Measurements from ENCODE around the gene ERC1.
A peak's percentile ranks its signal among the peaks of the same experiment; 100 is the strongest.

ERC1 gene

DNA sequence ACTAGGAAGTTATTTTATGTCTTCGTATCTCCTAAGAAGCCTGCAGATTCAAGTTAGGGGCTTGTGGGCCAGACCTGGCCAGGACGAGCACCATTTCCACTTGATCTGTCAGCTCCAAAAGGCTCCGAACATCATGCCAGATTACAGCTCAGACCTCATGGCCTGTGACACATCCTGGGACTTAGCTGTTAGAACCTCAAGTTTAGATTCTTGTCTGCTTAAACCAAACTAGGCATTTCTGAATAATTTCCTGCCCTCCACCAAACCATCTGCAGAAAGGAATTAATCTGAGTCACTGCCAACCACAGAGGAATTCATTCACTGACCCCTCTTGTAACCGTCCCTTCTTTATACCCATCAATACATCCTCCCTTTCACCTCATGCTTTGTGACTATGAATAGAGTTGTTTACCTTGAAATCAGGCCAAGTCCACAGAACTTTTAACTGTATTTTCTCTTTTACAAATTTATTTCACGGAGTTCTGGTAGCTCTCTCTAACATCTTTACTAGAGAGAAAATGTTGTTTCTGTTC lies 483.1 kb downstream of the ERC1 start:
- Histone ChIP-seq H3K36me3 (ENCODE audit: control insufficient read depth, insufficient read depth, low read length) (no peaks in the 10 kb centered on the region), H3K9ac (ENCODE audit: low read length) (no peak overlapping the region), H3K4me1 (ENCODE audit: control insufficient read depth, insufficient read depth, low read length) (peaks cover 5% of the 10 kb centered on the region), H3K9me3 (ENCODE audit: control insufficient read depth, low read length) (no peaks in the 10 kb centered on the region), H3K27me3 (ENCODE audit: control insufficient read depth, insufficient read depth, low read length) (no peaks in the 10 kb centered on the region), H3K4me3 (ENCODE audit: low read length) (no peak overlapping the region)

DNA sequence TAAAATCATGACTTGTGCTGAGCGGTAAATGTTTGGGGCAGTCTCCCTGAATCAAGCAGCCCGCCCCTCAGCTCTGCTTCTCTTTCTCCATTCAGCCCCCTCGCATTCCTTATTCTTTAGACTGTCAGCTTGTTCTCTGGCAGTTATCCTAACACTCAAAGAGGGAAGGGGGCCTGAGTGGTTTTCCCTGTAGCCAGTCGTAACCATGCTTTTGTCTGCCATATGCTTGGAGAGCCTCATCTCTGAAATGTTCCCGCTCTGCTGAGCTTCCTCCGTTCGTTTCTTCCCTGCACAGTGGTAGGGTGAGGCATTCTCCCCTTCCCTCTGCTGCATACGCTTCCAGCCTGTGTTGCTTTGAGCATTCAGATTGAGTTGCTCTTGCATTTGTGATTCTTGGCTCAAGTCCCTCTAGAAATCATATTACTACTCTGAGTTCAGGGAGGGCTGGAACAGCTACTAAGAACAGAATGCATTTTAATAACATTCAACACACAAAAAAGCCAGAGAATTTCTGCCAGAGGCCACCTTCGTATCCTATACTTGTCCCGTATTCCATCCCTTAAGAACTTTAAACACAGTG lies 483.6 kb downstream of the ERC1 start:
- H3K9ac ChIP-seq (ENCODE audit: low read length): no peak overlapping the region
- H3K4me1 ChIP-seq (ENCODE audit: control insufficient read depth, insufficient read depth, low read length): peaks cover 5% of the 10 kb centered on the region
- H3K4me3 ChIP-seq (ENCODE audit: low read length): no peak overlapping the region

DNA sequence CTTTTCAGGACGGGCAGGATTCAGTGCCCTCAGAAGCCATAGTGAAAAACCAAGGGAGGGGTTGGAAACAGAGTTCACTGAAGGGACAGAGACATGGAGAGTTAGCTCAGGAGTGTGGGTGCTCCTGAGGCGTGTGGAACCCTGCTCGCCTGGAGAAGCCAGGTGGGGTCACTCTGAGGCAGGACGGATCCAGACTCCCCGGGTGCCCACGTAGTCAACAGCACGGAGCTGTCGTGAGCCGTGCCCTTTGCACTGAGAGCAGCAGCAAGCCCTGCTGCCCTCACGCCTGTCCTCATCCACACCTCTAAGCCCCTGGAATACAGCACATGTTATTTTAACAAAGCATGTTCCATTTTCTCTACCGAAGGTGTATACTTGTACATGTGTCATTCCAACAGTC lies 488.6 kb downstream of the ERC1 start:
- no peak overlapping the region for H3K9ac ChIP-seq (ENCODE audit: low read length)
- no peaks in the 10 kb centered on the region for H3K4me1 ChIP-seq (ENCODE audit: control insufficient read depth, insufficient read depth, low read length)
- H3K4me3 ChIP-seq (ENCODE audit: low read length): no peak overlapping the region
- no peaks in the 10 kb centered on the region for H3K9me3 ChIP-seq (ENCODE audit: control insufficient read depth, low read length)
- no peaks in the 10 kb centered on the region for H3K27me3 ChIP-seq (ENCODE audit: control insufficient read depth, insufficient read depth, low read length)
- no peaks in the 10 kb centered on the region for H3K36me3 ChIP-seq (ENCODE audit: control insufficient read depth, insufficient read depth, low read length)

More for the DNA sequence above, 483.6 kb downstream of the ERC1 start:
- Histone ChIP-seq H3K27me3 (ENCODE audit: control insufficient read depth, insufficient read depth, low read length) (no peaks in the 10 kb centered on the region), H3K9me3 (ENCODE audit: control insufficient read depth, low read length) (no peaks in the 10 kb centered on the region), H3K36me3 (ENCODE audit: control insufficient read depth, insufficient read depth, low read length) (no peaks in the 10 kb centered on the region)

DNA sequence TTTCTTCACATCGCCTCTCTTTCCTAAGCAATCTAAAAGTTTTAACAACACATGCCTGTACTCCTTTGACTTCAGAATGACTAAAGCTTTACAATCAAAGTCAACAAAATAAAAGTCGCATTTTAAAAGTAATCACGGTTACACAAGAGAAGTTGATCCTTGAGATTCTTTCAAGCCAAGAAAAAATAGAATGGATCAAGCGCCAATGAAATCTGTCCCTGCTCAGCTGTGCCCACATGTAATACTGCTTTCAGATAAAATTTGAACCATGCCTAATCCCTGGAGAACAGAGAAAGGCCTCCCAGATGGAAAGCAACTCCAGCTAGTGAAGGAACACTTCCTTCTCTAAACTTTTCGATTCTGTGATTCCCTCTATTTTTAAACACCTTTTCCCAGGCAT lies 490.3 kb downstream of the ERC1 start:
- Histone ChIP-seq H3K4me3 (ENCODE audit: low read length) (no peak overlapping the region), H3K4me1 (ENCODE audit: control insufficient read depth, insufficient read depth, low read length) (no peaks in the 10 kb centered on the region), H3K36me3 (ENCODE audit: control insufficient read depth, insufficient read depth, low read length) (no peaks in the 10 kb centered on the region), H3K9ac (ENCODE audit: low read length) (no peak overlapping the region), H3K9me3 (ENCODE audit: control insufficient read depth, low read length) (no peaks in the 10 kb centered on the region), H3K27me3 (ENCODE audit: control insufficient read depth, insufficient read depth, low read length) (no peaks in the 10 kb centered on the region)

DNA sequence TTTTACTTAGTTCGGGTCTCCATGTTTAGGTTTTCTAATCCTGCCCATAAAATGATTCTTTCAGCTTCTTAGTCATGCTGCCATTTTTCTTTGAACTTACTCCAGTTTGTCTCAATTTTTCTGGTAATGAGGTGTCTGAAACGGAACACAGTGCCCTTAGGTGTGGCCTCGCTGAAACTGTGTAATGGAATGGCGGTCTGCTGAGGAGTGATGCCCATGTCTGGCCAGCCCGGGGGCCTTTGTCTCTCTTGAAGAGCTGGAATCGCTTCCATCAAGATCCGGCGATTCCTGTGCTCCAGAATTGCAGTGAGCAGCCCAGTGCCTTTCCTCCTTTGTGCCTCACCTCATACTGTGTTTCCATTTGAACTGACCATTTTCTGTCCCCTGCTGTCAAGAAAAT lies 490.9 kb downstream of the ERC1 start:
- Histone ChIP-seq H3K9me3 (ENCODE audit: control insufficient read depth, low read length) (no peaks in the 10 kb centered on the region), H3K27me3 (ENCODE audit: control insufficient read depth, insufficient read depth, low read length) (no peaks in the 10 kb centered on the region), H3K9ac (ENCODE audit: low read length) (no peak overlapping the region), H3K4me1 (ENCODE audit: control insufficient read depth, insufficient read depth, low read length) (no peaks in the 10 kb centered on the region), H3K36me3 (ENCODE audit: control insufficient read depth, insufficient read depth, low read length) (no peaks in the 10 kb centered on the region), H3K4me3 (ENCODE audit: low read length) (no peak overlapping the region)

DNA sequence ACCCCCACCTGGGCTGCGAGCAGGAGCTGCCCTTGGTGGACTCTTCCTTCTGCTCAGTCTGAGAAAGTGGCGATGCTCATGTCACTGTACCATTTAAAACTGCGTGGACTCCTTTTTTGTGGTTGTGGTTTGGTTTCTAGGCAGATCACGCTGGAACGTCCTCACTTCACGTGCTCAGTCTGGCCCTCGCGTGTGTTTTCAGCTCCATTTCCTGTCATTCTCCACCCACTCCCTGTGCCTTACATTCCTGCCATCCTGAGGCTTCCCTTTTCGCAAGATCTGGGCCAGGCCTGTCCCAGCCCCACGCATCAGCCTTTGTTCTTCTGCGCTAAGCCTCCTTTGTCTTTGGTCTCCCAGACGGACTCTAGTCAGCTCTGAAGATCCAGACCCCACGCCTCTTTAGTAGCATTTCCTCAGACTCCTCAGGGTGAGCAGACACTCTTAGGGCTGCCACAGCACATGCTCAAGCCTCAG lies 497.9 kb downstream of the ERC1 start:
- Histone ChIP-seq H3K9ac (ENCODE audit: low read length) (peak overlapping the region; percentile 2), H3K4me3 (ENCODE audit: low read length) (no peak overlapping the region), H3K27me3 (ENCODE audit: control insufficient read depth, insufficient read depth, low read length) (no peaks in the 10 kb centered on the region), H3K36me3 (ENCODE audit: control insufficient read depth, insufficient read depth, low read length) (no peaks in the 10 kb centered on the region), H3K9me3 (ENCODE audit: control insufficient read depth, low read length) (no peaks in the 10 kb centered on the region), H3K4me1 (ENCODE audit: control insufficient read depth, insufficient read depth, low read length) (no peaks in the 10 kb centered on the region)

DNA sequence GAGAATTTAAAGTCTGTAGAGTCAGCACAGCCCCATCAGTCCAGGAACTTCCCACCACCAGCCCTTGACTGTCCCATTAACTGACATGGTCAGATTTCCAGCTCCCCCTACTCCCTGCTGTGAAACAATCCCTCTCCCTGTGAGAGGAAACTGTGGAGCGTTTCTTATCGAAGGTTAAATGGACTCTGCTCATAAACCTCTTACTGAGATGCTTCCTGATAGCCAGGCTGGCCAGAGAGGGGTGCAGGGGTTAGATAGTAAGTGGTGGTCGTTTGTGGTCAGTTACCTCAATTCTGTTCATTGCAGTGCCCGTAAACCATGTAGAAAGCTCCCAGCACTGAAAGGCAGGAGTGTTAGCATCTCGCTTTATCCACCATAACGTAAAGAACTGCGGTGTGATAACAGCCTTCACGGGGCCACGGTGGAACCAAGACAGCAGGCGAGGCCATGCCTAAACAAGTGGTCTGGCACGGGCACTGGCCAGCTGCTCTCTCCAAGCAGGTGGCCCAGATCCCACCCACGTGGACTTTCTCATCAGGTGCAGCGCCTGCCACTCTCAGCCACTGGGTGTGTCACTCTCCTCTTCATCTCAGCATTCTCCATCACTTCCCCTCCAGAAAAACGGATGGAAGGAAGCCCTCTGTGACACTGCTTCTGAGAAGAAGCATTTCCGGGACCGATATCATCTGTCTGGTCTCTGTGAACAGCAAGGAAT lies 501.1 kb downstream of the ERC1 start:
- peaks cover 4% of the 10 kb centered on the region for H3K4me1 ChIP-seq (ENCODE audit: control insufficient read depth, insufficient read depth, low read length)
- no peak overlapping the region for H3K4me3 ChIP-seq (ENCODE audit: low read length)
- H3K27me3 ChIP-seq (ENCODE audit: control insufficient read depth, insufficient read depth, low read length): no peaks in the 10 kb centered on the region
- no peak overlapping the region for H3K9ac ChIP-seq (ENCODE audit: low read length)
- H3K9me3 ChIP-seq (ENCODE audit: control insufficient read depth, low read length): no peaks in the 10 kb centered on the region
- no peaks in the 10 kb centered on the region for H3K36me3 ChIP-seq (ENCODE audit: control insufficient read depth, insufficient read depth, low read length)

DNA sequence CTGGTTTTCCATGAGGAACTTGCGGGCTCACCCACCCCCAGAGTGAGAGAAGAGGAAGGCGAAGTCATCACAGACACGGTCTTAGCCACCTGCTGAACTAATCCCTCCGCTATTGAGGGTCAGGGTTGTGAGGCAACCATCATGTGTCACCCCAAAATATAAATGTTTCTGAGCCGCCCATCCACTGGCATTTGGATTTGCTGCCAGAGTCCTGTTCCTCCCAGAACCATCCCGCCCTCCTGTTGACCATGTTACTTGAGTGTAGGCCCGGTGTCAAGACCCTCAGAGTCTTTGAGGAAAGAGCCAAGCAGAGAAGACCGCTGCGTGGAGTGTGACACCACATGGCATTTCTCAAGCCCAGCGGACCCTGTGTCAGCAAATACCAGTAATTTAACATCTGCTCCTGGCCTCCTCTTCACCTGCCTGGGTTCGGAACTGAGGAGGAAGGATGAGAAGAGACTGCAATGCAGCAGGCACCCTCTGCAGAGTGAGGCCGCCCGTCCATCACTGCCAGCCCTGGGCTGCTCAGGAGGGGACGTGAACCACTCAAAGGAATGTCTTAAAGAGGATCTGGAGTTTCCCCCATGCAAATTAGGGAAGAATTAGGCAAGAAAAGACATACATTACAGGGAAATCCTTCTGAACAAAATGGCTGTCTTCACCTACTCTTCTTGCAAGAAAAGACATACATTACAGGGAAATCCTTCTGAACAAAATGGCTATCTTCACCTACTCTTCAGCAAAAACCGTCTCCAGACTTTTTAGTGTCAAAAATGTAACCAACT lies 502.9 kb downstream of the ERC1 start:
- H3K27me3 ChIP-seq (ENCODE audit: control insufficient read depth, insufficient read depth, low read length): no peaks in the 10 kb centered on the region
- no peak overlapping the region for H3K9ac ChIP-seq (ENCODE audit: low read length)
- no peaks in the 10 kb centered on the region for H3K36me3 ChIP-seq (ENCODE audit: control insufficient read depth, insufficient read depth, low read length)
- H3K4me3 ChIP-seq (ENCODE audit: low read length): no peak overlapping the region
- no peaks in the 10 kb centered on the region for H3K9me3 ChIP-seq (ENCODE audit: control insufficient read depth, low read length)
- peaks cover 4% of the 10 kb centered on the region for H3K4me1 ChIP-seq (ENCODE audit: control insufficient read depth, insufficient read depth, low read length)

DNA sequence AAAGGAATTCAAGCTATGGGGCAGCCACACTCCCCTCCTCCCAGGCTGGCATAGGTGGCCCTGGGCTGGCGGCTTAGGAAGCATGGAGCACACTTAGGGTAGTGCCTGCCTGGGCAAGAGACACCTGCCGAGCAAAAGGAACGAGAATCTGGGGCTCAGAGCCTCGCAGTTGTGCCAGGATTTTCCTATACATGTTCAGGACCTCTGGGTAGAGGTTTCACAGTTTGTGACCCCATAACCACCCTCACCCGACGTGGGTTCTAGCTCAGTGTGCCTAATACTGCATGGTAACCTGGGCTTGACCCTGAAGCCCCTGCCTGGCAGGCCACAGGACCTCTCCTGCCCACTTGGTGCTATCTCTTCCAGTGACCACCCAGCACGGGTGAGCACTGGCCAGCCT lies 503.8 kb downstream of the ERC1 start:
- H3K9me3 ChIP-seq (ENCODE audit: control insufficient read depth, low read length): no peaks in the 10 kb centered on the region

DNA sequence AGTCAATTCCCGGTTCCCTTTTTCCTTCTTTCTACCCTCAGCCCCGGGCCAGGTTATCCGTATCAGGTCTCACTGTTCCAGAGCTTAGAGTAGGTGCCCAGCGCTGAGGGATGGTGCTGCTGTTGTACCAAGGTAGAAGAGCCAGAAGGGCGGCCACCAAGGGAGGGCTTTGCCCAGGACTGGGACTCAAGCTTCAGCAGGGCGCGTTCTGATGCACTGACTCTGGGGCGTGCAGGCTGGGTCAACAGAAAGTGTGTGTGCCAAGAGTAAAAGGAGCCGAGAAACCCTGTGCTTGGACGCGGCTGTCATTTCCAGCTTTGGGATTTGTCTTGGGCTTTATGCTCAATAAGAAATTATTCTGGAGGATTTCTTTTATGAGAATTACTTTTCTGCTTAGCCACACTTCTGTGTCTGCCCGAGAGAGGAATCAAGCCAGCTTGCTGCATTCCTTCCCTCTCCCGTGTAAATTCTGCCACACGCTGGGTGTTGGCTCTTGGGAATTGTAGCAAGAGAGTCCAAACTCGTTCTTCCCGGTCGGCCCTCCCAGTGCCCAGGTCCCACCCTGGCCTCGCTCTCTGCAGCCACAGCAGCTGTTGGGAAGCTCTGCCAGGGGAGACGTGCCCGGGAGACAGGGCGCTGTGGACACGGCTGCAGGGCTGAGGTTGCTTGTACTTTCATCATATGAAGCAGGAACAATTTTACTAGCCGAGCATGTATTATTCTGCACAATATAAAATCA lies 505.3 kb downstream of the ERC1 start:
- Histone ChIP-seq H3K36me3 (ENCODE audit: control insufficient read depth, insufficient read depth, low read length) (no peaks in the 10 kb centered on the region), H3K9me3 (ENCODE audit: control insufficient read depth, low read length) (no peaks in the 10 kb centered on the region), H3K4me3 (ENCODE audit: low read length) (no peak overlapping the region), H3K27me3 (ENCODE audit: control insufficient read depth, insufficient read depth, low read length) (no peaks in the 10 kb centered on the region), H3K9ac (ENCODE audit: low read length) (no peak overlapping the region), H3K4me1 (ENCODE audit: control insufficient read depth, insufficient read depth, low read length) (peaks cover 4% of the 10 kb centered on the region)

More for the DNA sequence above, 503.8 kb downstream of the ERC1 start:
- Histone ChIP-seq H3K27me3 (ENCODE audit: control insufficient read depth, insufficient read depth, low read length) (no peaks in the 10 kb centered on the region), H3K36me3 (ENCODE audit: control insufficient read depth, insufficient read depth, low read length) (no peaks in the 10 kb centered on the region), H3K4me1 (ENCODE audit: control insufficient read depth, insufficient read depth, low read length) (peaks cover 4% of the 10 kb centered on the region), H3K4me3 (ENCODE audit: low read length) (no peak overlapping the region), H3K9ac (ENCODE audit: low read length) (no peak overlapping the region)

DNA sequence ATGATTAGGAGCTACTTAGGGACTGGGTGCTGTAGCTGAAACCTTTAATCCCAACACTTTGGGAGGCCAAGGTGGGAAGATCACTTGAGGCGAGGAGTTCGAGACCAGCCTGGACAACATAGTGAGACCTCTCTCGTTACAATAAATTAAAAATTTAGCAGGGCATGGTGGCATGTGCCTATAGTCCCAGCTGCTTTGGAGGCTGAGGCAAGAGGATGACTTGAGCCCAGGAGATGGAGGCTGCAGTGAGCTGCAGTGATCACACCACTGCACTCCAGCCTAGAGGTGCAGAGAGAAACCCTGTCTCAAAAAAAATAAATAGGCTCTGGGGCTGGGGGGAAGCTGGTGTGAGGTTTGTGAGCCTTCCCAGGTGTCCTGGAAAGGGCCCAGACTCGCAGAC lies 506.1 kb downstream of the ERC1 start:
- H3K4me3 ChIP-seq (ENCODE audit: low read length): no peak overlapping the region
- no peak overlapping the region for H3K9ac ChIP-seq (ENCODE audit: low read length)
- H3K27me3 ChIP-seq (ENCODE audit: control insufficient read depth, insufficient read depth, low read length): no peaks in the 10 kb centered on the region
- no peaks in the 10 kb centered on the region for H3K9me3 ChIP-seq (ENCODE audit: control insufficient read depth, low read length)
- H3K36me3 ChIP-seq (ENCODE audit: control insufficient read depth, insufficient read depth, low read length): no peaks in the 10 kb centered on the region
- H3K4me1 ChIP-seq (ENCODE audit: control insufficient read depth, insufficient read depth, low read length): peaks cover 4% of the 10 kb centered on the region
